Panc1 (cell line): ENCODE measurements around the gene RHBDF2. TPM values are rescaled to one million over a fixed set of nuclear protein-coding genes. Genes with fewer than 3 reads are reported as not detected.

Experiments
- ATAC-seq: fragments of 200-7000 bp; cut with Tn5 transposase; 2 replicates; pipeline ENCODE4 v1.9.1; 2020; ENCODE audit warnings: mild to moderate bottlenecking, moderate library complexity
- BruUV-seq: library from RNA; stranded (reverse); fragments of 400-500 nt; replicated peaks from 2 replicates; lab custom pipeline; 2021; lab: Mats Ljungman, UMichigan
- CTCF ChIA-PET: fragments of 300-600 bp; sonication (Branson Sonifier 250); formaldehyde crosslinking; loops from one replicate; lab custom pipeline; 2022; ENCODE audit warnings: antibody characterized with exemption; lab: Charles Lee
- POLR2A ChIA-PET: fragments of 300-600 bp; sonication (Branson Sonifier 250); formaldehyde crosslinking; loops from one replicate; lab custom pipeline; 2022; ENCODE audit warnings: antibody characterized with exemption; lab: Charles Lee
- DNase-seq: peaks from one replicate; pipeline ENCODE4 v3.0.0-alpha.2; 2010; ENCODE audit warnings: low read depth, low spot score
- H3K27ac ChIP-seq: 2 replicates; pipeline ENCODE4 v1.5.1; 2011; ENCODE audit warnings: mild to moderate bottlenecking, low read length, inconsistent platforms
- H3K27me3 ChIP-seq: fragments of 200-500 bp; sonication (Bioruptor generic); 2 replicates; pipeline ENCODE4 v1.6.0; 2014; ENCODE audit warnings: low read length, inconsistent platforms; ENCODE audit not compliant: control insufficient read depth, insufficient read depth
- H3K36me3 ChIP-seq: fragments of 200-500 bp; sonication (Bioruptor generic); 2 replicates; pipeline ENCODE4 v1.5.1; 2014; ENCODE audit warnings: inconsistent platforms, mild to moderate bottlenecking, low read length, moderate library complexity; ENCODE audit not compliant: control insufficient read depth, insufficient read depth
- H3K4me1 ChIP-seq: 2 replicates; pipeline ENCODE4 v1.5.1; 2011; ENCODE audit warnings: inconsistent platforms, mild to moderate bottlenecking, low read length, moderate library complexity; ENCODE audit not compliant: control insufficient read depth, insufficient read depth
- H3K4me3 ChIP-seq, 2 experiments: 2 replicates each; pipeline ENCODE4 v1.5.1; 2011 to 2012; ENCODE audit warnings: low read depth in 2 of 2, low read length in 2 of 2, mild to moderate bottlenecking in 2 of 2, inconsistent platforms in 1 of 2, moderate library complexity in 1 of 2
- H3K9me3 ChIP-seq: fragments of 200-500 bp; sonication (Bioruptor generic); 2 replicates; pipeline ENCODE4 v1.5.1; 2014; ENCODE audit warnings: low read depth, mild to moderate bottlenecking, inconsistent platforms, low read length, moderate library complexity; ENCODE audit not compliant: control insufficient read depth, insufficient read depth
- CTCF ChIP-seq: fragments of 450-650 bp; IDR thresholded peaks from 2 replicates; pipeline ENCODE4 v1.5.1; 2017; ENCODE audit warnings: mild to moderate bottlenecking
- POLR2AphosphoS5 ChIP-seq: IDR thresholded peaks from 2 replicates; pipeline ENCODE4 v1.6.1; 2012; ENCODE audit warnings: mild to moderate bottlenecking, low read depth, low read length, moderate library complexity
- REST ChIP-seq, 2 experiments: IDR thresholded peaks; 2 replicates each; pipeline ENCODE4 v1.6.1; 2011 to 2012; ENCODE audit warnings: low read depth in 2 of 2, control low read depth in 1 of 2, low read length in 1 of 2, mild to moderate bottlenecking in 1 of 2, moderate library complexity in 1 of 2; ENCODE audit not compliant: insufficient read depth in 1 of 2
- SIN3A ChIP-seq: IDR thresholded peaks from 2 replicates; pipeline ENCODE4 v1.6.1; 2012; ENCODE audit warnings: low read depth, mild to moderate bottlenecking, low read length, moderate library complexity, borderline replicate concordance; ENCODE audit not compliant: insufficient read depth
- TCF7L2 ChIP-seq: IDR thresholded peaks from 2 replicates; pipeline ENCODE4 v1.6.1; 2011; ENCODE audit warnings: mild to moderate bottlenecking, low read depth, low read length, inconsistent platforms
- in situ Hi-C: cut with HindIII; loops from 2 replicates; pipeline ENCODE4 v1.10.0; 2016; ENCODE audit warnings: low sequenced_read_pairs, low pct_unique_long_range_greater_than_20kb
- intact Hi-C: fragments of 100-400 bp; cut with micrococcal nuclease; formaldehyde crosslinking; loops from one replicate; pipeline ENCODE4 v1.10.0; 2022; ENCODE audit not compliant: unreplicated experiment
- total RNA-seq: library from RNA; stranded (reverse); gene quantifications from one replicate; pipeline ENCODE4 v1.2.1, GENCODE V29; 2021; ENCODE audit not compliant: unreplicated experiment

The RHBDF2 gene
- total RNA-seq, 1 experiment from 2014 or later, result 67.8 TPM

GRCh38 chr17:76472258-76472645, 29.0 kb downstream of the RHBDF2 start:
- H3K4me1 ChIP-seq, result no peaks in the 10 kb centered on the region
- in situ Hi-C loops, result no loop called here
- intact Hi-C loops, result no loop called here
- H3K27me3 ChIP-seq, result no peaks in the 10 kb centered on the region
- ATAC-seq (no peak), DNase-seq (no peak)
- H3K9me3 ChIP-seq, result no peaks in the 10 kb centered on the region
- no peak overlapping the region for H3K4me3 ChIP-seq
- TF ChIP-seq SIN3A (no peak), POLR2AphosphoS5 (no peak), TCF7L2 (no peak), REST (IDR thresholded peaks at IDR 0.05; ENCODE audit: insufficient read depth in 1 of 2, low read depth in 2 of 2, low read length in 1 of 2) (no peak), CTCF (no peak)
- no TSS peak for BruUV-seq
- no peak overlapping the region for H3K27ac ChIP-seq
- no peaks in the 10 kb centered on the region for H3K36me3 ChIP-seq
- CTCF ChIA-PET, result no interaction called here
- POLR2A ChIA-PET, result no interaction called here

- ATAC-seq (no peak), DNase-seq (no peak)
- intact Hi-C loops (no loop called here), in situ Hi-C loops (no loop called here)
- 0 out of 2 replicates have a peak, but pooled peaks cover 2% of the 10 kb centered on the region for H3K4me1 ChIP-seq
- no peak for TF ChIP-seq TCF7L2
- H3K27ac ChIP-seq, result no peak overlapping the region
- CTCF ChIA-PET, result no interaction called here
- no peaks in the 10 kb centered on the region for H3K9me3 ChIP-seq
- BruUV-seq, result no TSS peak
- no peak overlapping the region for H3K4me3 ChIP-seq
- H3K36me3 ChIP-seq, result no peaks in the 10 kb centered on the region
- H3K27me3 ChIP-seq, result no peaks in the 10 kb centered on the region
- POLR2A ChIA-PET, result no interaction called here
These were observed 29.5 kb downstream of the RHBDF2 start for GRCh38 chr17:76471498-76472257.

- ATAC-seq (no peak), DNase-seq (no peak)
- H3K4me1 ChIP-seq, result peaks cover 5% of the 10 kb centered on the region; the same call in 1 of the 2 replicates
- H3K9me3 ChIP-seq, result no peaks in the 10 kb centered on the region
- in situ Hi-C loops, result no loop called here
- no TSS peak for BruUV-seq
- CTCF ChIA-PET, result no interaction called here
- intact Hi-C loops, result no loop called here
- POLR2A ChIA-PET, result no interaction called here
- H3K36me3 ChIP-seq, result no peaks in the 10 kb centered on the region
- H3K27ac ChIP-seq, result no peak overlapping the region
- no peaks in the 10 kb centered on the region for H3K27me3 ChIP-seq
- H3K4me3 ChIP-seq, result no peak overlapping the region
- no peak for TF ChIP-seq POLR2AphosphoS5
These were observed 31.1 kb downstream of the RHBDF2 start for GRCh38 chr17:76469991-76470739.
